Measurements from ENCODE around the gene COTL1. TPM values are rescaled to one million over a fixed set of nuclear protein-coding genes. Genes with fewer than 3 reads are reported as not detected.
A peak's percentile ranks its signal among the peaks of the same experiment; 100 is the strongest.
"Not testable (repeated sequence)": the region's sequence is repeated elsewhere in the genome, so short reads cannot be mapped to it uniquely, and the experiment has no call there.

Gene COTL1
- total RNA-seq, 1 donor, result 134 TPM

DNA sequence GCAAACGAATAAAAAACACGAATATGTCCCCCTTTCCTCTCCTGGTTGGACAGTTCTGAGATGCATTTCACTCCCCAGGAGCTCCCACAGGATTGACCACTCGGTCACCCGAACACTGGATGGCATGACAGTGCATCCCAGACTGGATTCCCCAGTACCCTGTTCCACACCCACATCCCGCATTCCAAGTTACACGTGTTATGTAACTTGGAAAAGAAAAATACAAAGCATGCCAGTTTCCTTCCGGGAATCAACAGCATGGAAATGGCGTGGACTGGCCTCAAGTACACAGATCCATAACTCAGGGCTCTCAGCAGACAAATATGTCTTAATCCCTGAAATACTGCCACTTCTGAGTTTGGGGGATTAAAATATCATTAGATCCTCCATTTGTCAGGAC lies 17.8 kb upstream of the COTL1 start:
- H3K4me3 ChIP-seq (ENCODE audit: low read depth, low read length), result no peak overlapping the region
- peak; percentile 55 for DNase-seq (ENCODE audit: low read depth)
- TF ChIP-seq, protein P1, sequence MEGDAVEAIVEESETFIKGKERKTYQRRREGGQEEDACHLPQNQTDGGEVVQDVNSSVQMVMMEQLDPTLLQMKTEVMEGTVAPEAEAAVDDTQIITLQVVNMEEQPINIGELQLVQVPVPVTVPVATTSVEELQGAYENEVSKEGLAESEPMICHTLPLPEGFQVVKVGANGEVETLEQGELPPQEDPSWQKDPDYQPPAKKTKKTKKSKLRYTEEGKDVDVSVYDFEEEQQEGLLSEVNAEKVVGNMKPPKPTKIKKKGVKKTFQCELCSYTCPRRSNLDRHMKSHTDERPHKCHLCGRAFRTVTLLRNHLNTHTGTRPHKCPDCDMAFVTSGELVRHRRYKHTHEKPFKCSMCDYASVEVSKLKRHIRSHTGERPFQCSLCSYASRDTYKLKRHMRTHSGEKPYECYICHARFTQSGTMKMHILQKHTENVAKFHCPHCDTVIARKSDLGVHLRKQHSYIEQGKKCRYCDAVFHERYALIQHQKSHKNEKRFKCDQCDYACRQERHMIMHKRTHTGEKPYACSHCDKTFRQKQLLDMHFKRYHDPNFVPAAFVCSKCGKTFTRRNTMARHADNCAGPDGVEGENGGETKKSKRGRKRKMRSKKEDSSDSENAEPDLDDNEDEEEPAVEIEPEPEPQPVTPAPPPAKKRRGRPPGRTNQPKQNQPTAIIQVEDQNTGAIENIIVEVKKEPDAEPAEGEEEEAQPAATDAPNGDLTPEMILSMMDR (IDR thresholded peaks at IDR 0.05; ENCODE audit: insufficient read depth, low read length), result no peak

- peak; percentile 40 for DNase-seq (ENCODE audit: low read depth)
Measured at GRCh38 chr16:84633622-84634021, 15.7 kb upstream of the COTL1 start.

DNA sequence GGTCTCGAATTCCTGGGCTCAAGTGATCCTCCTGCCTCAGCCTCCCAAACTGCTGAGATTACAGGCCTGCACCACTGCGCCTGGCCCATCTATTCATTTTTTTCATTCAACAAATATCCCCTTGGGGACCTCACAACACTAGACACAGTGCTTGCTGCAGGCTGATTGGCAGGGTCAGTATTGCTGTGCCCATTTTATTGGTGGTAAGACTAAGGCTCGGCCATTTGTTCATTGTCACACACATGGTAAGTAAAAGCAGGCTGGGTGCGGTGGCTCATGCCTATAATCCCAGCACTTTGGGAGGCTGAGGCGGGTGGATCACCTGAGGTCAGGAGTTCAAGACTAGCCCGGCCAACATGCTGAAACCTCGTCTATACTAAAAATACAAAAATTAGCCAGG lies 15.0 kb upstream of the COTL1 start:
- DNase-seq (ENCODE audit: low read depth); H3K4me3 ChIP-seq (ENCODE audit: low read depth, low read length): not testable (repeated sequence)

More at GRCh38 chr16:84633622-84634021, 15.7 kb upstream of the COTL1 start:
- H3K4me3 ChIP-seq (ENCODE audit: low read depth, low read length), result no peak overlapping the region
- TF ChIP-seq, protein P1 (IDR thresholded peaks at IDR 0.05; ENCODE audit: insufficient read depth, low read length), result no peak

- H3K4me3 ChIP-seq (ENCODE audit: low read depth, low read length), result no peak overlapping the region
- TF ChIP-seq, protein P1 (IDR thresholded peaks at IDR 0.05; ENCODE audit: insufficient read depth, low read length), result no peak
- DNase-seq (ENCODE audit: low read depth), result no peak
Measured at GRCh38 chr16:84631886-84632285, 14.0 kb upstream of the COTL1 start.

- no peak overlapping the region for H3K4me3 ChIP-seq (ENCODE audit: low read depth, low read length)
- TF ChIP-seq, protein P1 (IDR thresholded peaks at IDR 0.05; ENCODE audit: insufficient read depth, low read length), result no peak
- no peak for DNase-seq (ENCODE audit: low read depth)
Measured at GRCh38 chr16:84631153-84631466, 13.2 kb upstream of the COTL1 start.

- no peak overlapping the region for H3K4me3 ChIP-seq (ENCODE audit: low read depth, low read length)
- DNase-seq (ENCODE audit: low read depth), result no peak
- TF ChIP-seq, protein P1 (IDR thresholded peaks at IDR 0.05; ENCODE audit: insufficient read depth, low read length), result no peak
Measured at GRCh38 chr16:84630446-84631152, 12.7 kb upstream of the COTL1 start.

- DNase-seq (ENCODE audit: low read depth), result no peak
- no peak overlapping the region for H3K4me3 ChIP-seq (ENCODE audit: low read depth, low read length)
- TF ChIP-seq, protein P1 (IDR thresholded peaks at IDR 0.05; ENCODE audit: insufficient read depth, low read length), result no peak
Measured at GRCh38 chr16:84630009-84630408, 12.1 kb upstream of the COTL1 start.

Data from fibroblast of the aortic adventitia (primary cell).